SU-DHL-6 (cell line): ENCODE data around the gene GRIN2A.

ENCODE experiments used
- H2AFZ ChIP-seq: fragments of 200-600 bp; sonication (generic); 2 replicates; pipeline ENCODE4 v1.6.1; 2014; ENCODE audit warnings: low read depth, mild to moderate bottlenecking, moderate library complexity, mixed read lengths, antibody characterized with exemption, low read length; ENCODE audit not compliant: severe bottlenecking
- H3F3A ChIP-seq: fragments of 200-600 bp; shearing (Covaris generic); 2 replicates; pipeline ENCODE4 v1.6.0; 2016; ENCODE audit warnings: antibody characterized with exemption, mild to moderate bottlenecking; ENCODE audit not compliant: insufficient read depth
- H3K27ac ChIP-seq: fragments of 200-600 bp; sonication (generic); 2 replicates; pipeline ENCODE4 v1.5.1; 2016; ENCODE audit warnings: low read depth, mild to moderate bottlenecking, low read length, moderate library complexity, mixed read lengths
- H3K27me3 ChIP-seq: fragments of 200-600 bp; sonication (generic), shearing (Covaris generic); 2 replicates; pipeline ENCODE4 v1.6.0; 2014; ENCODE audit warnings: mild to moderate bottlenecking, low read length
- H3K36me3 ChIP-seq: fragments of 200-600 bp; sonication (generic); 2 replicates; pipeline ENCODE4 v1.6.1; 2014; ENCODE audit warnings: mild to moderate bottlenecking, low read length, mixed read lengths
- H3K4me2 ChIP-seq: fragments of 300-600, 200-600 bp; shearing (Covaris generic), sonication (generic); 2 replicates; pipeline ENCODE4 v1.6.0; 2014; ENCODE audit warnings: low read length, low read depth, mild to moderate bottlenecking; ENCODE audit not compliant: poor library complexity, severe bottlenecking
- H3K4me3 ChIP-seq: fragments of 200-600 bp; sonication (generic); 2 replicates; pipeline ENCODE4 v1.5.1; 2014; ENCODE audit warnings: antibody characterized with exemption, low read length, mild to moderate bottlenecking, mixed read lengths; ENCODE audit not compliant: insufficient read depth, poor library complexity, severe bottlenecking
- H3K79me2 ChIP-seq: fragments of 200-600 bp; sonication (generic); 2 replicates; pipeline ENCODE4 v1.6.1; 2014; ENCODE audit warnings: mild to moderate bottlenecking, low read length, moderate library complexity; ENCODE audit not compliant: insufficient read depth
- H3K9ac ChIP-seq: fragments of 200-600 bp; sonication (generic); 2 replicates; pipeline ENCODE4 v1.7.0; 2014; ENCODE audit warnings: mild to moderate bottlenecking, low read length
- H3K9me2 ChIP-seq: fragments of 200-600 bp; sonication (generic); replicated peaks from 2 replicates; pipeline ENCODE4 v1.6.1; 2014; ENCODE audit warnings: low read length; ENCODE audit not compliant: insufficient read depth
- H3K9me3 ChIP-seq: fragments of 200-600 bp; sonication (generic); 2 replicates; pipeline ENCODE4 v1.6.1; 2014; ENCODE audit warnings: low read length, mixed read lengths; ENCODE audit not compliant: insufficient read depth
- H4K20me1 ChIP-seq: fragments of 200-600 bp; sonication (generic); 2 replicates; pipeline ENCODE4 v1.6.1; 2014; ENCODE audit warnings: low read depth, mild to moderate bottlenecking, antibody characterized with exemption, low read length, moderate library complexity, mixed read lengths
- EZH2phosphoT487 ChIP-seq: fragments of 200-600 bp; sonication (generic), shearing (Covaris generic); conservative IDR thresholded peaks from 2 replicates; pipeline ENCODE4 v1.6.1; 2018; ENCODE audit warnings: mild to moderate bottlenecking, antibody characterized with exemption, low read length, moderate library complexity, mixed read lengths
- TF ChIP-seq, protein P1 (sequence below): fragments of 200-600 bp; sonication (generic); IDR thresholded peaks from one replicate; pipeline ENCODE4 v1.5.1; 2017; ENCODE audit warnings: antibody characterized with exemption, mild to moderate bottlenecking, low read length, moderate library complexity; ENCODE audit not compliant: insufficient read depth, poor library complexity, severe bottlenecking

Gene GRIN2A

DNA sequence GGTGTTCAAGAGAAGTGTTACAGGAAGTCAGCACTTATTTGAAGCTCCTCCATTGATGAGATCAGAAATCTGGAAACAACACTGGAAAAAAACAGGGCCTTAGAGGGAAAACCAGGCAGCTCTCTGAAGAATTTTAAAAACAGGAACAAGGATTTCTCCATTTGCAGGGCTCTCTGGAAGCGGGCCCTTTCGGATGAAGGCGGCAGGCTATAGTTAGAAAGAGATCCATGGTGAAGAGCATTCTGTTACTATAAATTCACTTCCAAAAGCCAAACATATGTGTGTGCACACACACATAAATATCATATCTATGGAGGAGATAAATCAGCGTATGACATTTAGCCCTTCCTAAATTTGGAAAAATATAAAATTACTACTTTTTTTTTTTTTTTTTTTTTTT, 42.6 kb upstream of the GRIN2A start:
- TF ChIP-seq, protein P1, sequence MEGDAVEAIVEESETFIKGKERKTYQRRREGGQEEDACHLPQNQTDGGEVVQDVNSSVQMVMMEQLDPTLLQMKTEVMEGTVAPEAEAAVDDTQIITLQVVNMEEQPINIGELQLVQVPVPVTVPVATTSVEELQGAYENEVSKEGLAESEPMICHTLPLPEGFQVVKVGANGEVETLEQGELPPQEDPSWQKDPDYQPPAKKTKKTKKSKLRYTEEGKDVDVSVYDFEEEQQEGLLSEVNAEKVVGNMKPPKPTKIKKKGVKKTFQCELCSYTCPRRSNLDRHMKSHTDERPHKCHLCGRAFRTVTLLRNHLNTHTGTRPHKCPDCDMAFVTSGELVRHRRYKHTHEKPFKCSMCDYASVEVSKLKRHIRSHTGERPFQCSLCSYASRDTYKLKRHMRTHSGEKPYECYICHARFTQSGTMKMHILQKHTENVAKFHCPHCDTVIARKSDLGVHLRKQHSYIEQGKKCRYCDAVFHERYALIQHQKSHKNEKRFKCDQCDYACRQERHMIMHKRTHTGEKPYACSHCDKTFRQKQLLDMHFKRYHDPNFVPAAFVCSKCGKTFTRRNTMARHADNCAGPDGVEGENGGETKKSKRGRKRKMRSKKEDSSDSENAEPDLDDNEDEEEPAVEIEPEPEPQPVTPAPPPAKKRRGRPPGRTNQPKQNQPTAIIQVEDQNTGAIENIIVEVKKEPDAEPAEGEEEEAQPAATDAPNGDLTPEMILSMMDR: no peak
- TF ChIP-seq EZH2phosphoT487: no peak
- H3K27ac ChIP-seq: no peak overlapping the region

DNA sequence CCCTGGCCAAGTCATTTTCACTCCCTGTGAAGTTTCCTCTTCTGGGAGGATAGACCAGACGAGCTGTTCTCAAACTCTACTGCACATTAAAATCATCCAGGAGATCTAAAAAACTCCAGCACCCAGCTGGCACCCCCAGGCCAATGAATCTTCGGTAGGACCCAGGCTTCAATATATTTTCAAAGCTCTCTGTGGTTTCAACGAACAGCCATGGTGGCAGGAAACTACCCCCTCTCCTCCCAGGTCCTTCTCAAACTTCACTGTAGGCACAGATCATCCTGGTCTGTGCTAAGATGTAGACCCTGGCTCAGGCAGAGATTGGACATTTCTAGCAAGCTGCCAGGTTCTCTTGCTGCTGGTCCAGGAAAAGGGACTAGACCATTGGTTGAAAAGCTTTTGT, 38.7 kb upstream of the GRIN2A start:
- H3F3A ChIP-seq: no peaks in the 10 kb centered on the region
- no peak overlapping the region for H3K4me3 ChIP-seq
- no peak overlapping the region for H2AFZ ChIP-seq
- no peaks in the 10 kb centered on the region for H3K36me3 ChIP-seq
- H3K9me3 ChIP-seq: no peaks in the 10 kb centered on the region
- TF ChIP-seq, protein P1: no peak
- TF ChIP-seq EZH2phosphoT487: no peak
- no peak overlapping the region for H3K27ac ChIP-seq
- no peaks in the 10 kb centered on the region for H3K27me3 ChIP-seq
- H3K9me2 ChIP-seq: no peaks in the 10 kb centered on the region
- H3K4me2 ChIP-seq: no peak overlapping the region
- no peak overlapping the region for H3K9ac ChIP-seq
- H3K79me2 ChIP-seq: no peaks in the 10 kb centered on the region
- no peaks in the 10 kb centered on the region for H4K20me1 ChIP-seq

More for the DNA sequence above, 42.6 kb upstream of the GRIN2A start:
- Histone ChIP-seq H3K36me3 (no peaks in the 10 kb centered on the region), H3K4me2 (no peak overlapping the region), H4K20me1 (no peaks in the 10 kb centered on the region), H3K4me3 (no peak overlapping the region), H2AFZ (no peak overlapping the region), H3K79me2 (no peaks in the 10 kb centered on the region), H3K9me3 (no peaks in the 10 kb centered on the region), H3F3A (no peaks in the 10 kb centered on the region), H3K9me2 (no peaks in the 10 kb centered on the region), H3K27me3 (no peaks in the 10 kb centered on the region), H3K9ac (no peak overlapping the region)

DNA sequence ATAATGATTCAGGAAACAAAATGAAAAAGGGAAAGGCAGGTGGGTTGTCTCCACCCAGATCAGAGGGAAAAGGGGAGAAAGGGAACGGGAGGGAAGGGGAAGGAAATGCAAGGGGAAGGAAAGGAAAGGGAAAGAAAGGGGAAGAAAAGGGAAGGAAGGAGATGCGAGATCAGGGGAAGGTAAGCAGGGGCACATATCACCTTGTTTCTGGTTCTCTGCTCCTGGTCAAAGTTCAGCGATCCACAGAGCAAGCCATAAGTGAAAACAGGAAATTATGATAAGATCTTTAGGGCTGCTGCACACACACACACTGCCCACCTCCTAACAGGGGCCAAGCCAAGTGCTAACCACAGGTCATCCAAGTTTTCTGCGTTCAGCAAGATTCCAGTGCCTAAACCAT, 37.5 kb upstream of the GRIN2A start:
- Histone ChIP-seq H3K79me2 (no peaks in the 10 kb centered on the region), H3K9me2 (no peaks in the 10 kb centered on the region), H3K27ac (no peak overlapping the region), H3K9me3 (no peaks in the 10 kb centered on the region), H3K36me3 (no peaks in the 10 kb centered on the region), H3K9ac (no peak overlapping the region), H3K4me3 (no peak overlapping the region), H4K20me1 (no peaks in the 10 kb centered on the region), H3F3A (no peaks in the 10 kb centered on the region), H3K27me3 (no peaks in the 10 kb centered on the region), H3K4me2 (no peak overlapping the region), H2AFZ (no peak overlapping the region)
- TF ChIP-seq EZH2phosphoT487: no peak
- TF ChIP-seq, protein P1: no peak
